HL-60/S4 treated with phorbol 12-myristate 13-acetate at 8.2 ng/mL for 4 days and 3 days (cell line): ENCODE data around the gene CDK2AP2.
"Not testable (repeated sequence)": the region's sequence is repeated elsewhere in the genome, so short reads cannot be mapped to it uniquely, and the experiment has no call there.

Experiments
- in situ Hi-C: fragments of 300-500 bp; cut with MboI; formaldehyde crosslinking; loops from 2 replicates; pipeline ENCODE4 v1.15.0; 2022; ENCODE audit warnings: low sequenced_read_pairs

Gene CDK2AP2

DNA sequence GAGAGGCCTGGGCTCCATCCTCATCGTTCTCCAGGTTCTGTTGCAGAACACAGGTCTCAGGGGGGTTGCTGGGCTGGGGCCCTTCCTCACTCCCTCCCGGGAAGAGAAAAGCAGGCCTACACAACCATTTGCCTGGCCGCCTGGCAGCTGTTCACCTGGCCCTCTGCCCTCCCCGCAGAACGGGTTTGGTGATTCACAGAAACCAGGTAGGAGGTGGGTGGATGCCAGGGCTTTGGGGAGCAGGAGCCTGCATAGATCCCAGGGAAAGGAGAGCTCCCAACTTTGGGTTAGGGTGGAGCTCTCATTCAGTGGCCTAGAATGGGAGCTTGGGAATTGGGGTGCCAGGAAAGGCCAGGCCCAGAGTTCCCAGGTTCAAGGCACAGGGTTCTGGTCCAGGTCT, 39.9 kb downstream of the CDK2AP2 start:
- in situ Hi-C loops, result no loop called here

DNA sequence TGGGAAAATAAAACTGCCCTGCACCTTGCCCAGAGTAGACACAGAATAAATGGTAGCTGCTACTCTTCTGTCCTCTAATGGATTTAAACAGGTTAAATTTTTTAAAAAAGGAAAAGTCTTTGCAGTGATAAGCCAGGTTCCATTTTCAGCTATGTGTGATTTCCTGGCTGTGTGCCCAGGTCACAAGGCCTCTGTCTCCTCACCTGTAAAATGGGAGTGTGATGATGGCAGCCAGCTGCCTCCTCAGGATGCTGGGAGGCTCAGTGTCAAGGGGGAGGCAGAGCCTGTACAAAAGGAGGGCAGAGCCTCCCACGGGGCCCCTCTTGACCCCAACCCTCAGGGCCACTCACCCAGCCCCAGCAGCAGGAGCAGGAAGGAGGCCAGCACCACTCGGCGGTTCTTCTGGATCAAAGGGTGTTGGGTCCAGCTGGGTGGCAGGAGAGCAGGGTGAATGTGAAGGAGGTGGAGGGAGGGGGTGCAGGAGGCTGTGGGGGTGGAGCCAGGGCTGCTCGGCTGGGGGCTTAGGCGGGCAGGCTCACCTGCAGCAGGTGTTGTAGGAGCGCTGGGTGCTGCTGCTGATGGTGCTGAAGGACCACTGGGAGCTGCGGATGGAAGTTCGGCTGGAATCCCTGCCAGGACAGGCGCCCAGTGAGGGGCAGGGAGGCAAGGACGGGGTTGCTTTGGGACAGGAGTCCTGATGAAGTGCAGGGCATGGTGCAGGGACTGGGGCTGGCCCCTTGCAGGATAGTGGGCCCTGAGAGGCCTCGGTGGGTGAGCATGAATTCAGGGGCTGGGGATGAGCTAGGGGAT, 40.8 kb downstream of the CDK2AP2 start:
- in situ Hi-C loops, result no loop called here

DNA sequence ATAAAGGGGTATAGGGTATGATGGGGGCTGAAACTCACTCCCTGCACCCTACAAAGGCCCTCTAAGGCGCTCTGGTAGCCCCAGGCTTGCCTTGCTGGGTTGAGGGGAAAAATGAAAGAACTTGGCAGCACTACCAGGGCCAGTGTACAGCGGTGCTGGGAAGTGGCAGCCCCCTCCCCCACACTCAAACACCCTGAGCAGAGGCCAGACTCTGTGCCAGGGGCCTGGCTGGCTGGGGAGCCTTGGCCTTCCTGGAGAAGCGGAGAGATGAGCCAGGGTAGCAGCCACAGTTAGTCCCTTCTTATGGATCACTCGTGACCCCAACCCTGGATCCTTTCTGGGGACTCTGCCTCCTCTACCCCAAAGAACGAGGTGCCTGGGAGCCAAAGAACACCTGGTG, 41.6 kb downstream of the CDK2AP2 start:
- in situ Hi-C loops, result no loop called here

DNA sequence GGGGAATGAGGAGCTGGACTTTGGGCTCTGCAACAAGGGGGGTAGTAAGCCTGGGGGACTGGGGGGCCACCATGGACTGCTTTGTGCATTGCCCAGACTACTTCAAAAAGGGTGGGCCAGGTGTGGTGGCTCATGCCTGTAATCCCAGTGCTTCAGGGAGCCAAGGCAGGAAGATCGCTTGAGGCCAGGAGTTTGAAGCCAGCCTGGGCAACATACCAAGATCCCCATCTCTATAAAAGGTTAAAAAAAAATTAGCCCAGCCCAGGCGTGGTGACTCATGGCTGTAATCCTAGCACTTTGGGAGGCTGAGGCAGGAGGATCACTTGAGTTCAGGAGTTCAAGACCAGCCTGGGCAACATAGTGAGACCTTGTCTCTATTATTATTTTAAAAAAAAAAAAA, 42.4 kb downstream of the CDK2AP2 start:
- in situ Hi-C loops, result not testable (repeated sequence)

DNA sequence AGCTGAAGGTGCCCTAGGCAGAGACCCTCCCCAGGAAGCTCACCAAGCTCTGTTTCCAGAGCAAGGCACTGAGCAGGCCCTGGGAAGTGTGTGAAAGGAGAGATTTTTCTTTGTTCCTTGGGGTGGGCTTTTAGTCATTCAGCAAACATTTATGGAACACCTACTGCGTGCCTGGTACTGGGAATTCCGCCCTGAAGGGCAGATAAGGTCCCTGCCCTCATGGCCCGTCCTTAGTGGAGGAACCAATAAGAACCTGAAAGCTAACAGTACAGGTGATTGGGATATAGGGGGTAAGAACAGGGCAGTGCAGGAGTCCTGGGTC, 42.8 kb downstream of the CDK2AP2 start:
- in situ Hi-C loops, result no loop called here

DNA sequence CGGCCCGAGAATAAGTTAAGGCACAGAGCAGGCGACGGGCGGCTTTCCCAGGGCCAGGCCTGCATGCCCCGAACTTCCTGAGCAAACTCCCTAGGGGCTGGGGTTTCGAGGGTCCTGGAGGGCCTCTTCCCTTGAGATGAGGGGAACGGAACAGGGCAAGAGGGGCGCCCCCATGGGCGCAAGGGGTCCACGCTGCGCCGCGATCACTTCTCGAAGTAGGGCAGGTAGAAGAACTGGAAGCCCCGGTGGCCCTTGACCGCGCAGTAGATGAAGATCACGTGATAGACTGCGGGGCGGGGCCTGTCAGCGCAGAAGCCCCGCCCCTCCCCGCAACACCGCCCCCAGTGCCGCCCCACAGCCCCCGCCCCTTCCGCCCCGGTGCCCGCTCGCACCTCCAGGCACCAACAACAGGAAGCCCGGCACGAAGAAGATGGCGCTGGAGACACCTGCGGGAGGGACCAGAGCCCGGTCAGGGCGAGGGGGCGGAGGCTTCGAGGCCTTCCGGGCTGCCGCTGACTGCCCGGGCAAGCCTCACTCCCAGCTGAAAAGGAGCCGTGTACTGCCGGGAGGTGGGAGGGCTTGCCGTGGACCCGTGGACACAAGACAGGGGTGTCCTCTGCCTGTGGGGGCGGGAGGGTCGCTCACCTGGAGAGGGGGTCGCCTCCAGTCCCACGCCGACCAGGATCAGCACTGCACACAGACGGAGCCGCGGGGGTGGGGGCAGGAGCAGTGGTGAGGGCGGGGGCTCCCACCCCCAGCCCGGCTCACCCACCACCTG, 43.4 kb downstream of the CDK2AP2 start:
- in situ Hi-C loops, result no loop called here

DNA sequence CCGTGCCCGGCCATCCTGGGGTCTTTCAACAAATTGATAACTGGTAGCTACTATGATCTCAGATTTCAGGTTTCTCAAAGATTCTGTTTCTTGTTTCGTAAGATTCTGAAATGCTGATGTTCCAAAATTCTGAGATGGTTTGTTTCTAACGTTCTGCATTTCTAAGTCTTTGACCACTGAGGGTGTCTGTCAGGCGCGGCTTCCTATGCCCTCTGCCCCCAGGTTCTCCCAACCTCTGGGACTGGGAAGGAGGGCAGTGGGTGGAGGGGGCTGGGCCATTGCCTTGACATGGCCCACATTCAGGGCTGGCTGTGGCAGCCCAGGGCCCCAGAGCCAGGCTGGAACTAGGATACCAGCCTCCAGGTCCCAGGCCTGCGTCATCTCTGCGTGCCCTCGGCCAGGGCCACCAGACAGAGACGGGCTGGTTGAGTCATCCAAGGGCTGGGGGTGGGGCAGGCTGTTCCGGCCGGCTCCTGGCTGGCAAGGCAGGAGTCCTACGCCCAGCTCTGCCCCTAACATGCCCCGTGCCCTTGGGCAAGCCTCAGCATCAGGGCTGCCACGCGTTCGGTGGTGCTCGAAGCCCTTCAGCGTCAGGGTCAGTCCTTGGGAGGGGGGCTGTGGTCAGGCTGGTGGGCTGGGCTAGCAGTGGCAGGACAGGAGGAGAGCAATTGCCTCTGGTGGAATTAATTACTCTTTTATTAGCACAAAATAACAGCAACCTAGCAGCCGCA, 44.1 kb downstream of the CDK2AP2 start:
- in situ Hi-C loops, result no loop called here

DNA sequence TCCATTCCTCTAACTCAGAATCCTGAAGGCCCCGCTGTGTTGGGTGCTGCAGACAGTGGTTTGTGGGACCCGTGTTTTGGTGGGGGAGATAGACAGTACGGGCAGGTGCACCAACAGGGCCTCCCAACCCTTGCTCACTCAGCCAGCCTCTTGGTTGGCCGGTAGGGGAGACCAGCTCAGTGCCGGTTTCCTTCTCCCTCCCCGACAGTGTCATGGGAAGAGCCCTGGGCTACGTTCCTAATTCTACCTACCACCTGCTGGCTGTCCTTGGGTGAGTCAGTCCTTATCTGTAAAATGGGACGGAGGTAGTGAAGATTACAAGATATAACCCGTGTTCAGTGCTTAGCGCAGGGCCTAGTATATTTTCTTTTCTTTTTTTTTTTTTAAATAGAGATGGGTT, 44.8 kb downstream of the CDK2AP2 start:
- in situ Hi-C loops, result no loop called here

DNA sequence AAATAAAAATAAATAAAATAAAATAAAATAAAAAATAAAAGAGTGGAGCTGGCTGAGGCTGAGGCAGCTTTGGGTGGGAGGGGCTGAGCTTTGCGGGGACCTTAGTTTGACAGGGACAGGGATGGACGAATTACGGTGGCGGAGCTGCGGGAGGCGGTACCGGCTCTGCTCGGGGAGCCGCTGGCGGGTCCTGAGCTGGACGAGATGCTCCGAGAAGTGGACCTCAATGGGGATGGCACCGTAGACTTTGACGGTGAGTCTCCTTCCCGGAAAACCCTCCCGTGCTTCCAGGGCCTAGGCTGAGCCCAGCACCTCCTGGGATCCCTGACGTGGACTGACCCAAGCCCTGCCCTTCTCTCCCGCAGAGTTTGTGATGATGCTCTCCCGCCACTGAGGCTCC, 49.7 kb downstream of the CDK2AP2 start:
- in situ Hi-C loops, result no loop called here

DNA sequence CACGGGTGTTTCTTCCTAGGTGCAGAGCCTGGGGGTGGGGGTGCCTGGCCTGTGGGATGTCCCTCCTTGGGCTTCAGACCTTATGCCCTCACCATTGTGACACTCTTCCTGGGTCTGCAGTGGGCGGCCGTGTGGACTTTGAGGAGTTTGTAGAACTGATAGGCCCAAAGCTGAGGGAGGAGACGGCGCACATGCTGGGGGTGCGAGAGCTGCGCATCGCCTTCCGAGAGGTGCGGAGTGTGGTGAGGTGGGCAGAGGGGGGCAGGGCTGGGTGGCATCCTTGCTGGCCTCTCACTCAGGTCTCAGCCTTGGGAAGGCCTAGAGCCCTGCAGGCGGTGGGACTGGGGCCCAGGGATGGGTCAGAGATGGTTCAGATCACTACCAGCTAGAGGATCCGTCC, 50.5 kb downstream of the CDK2AP2 start:
- in situ Hi-C loops, result no loop called here
